HEK293 (cell line): ENCODE data around the gene RMND5B.

Experiments
- HOXA7 ChIP-seq: sonication (generic); formaldehyde crosslinking; IDR thresholded peaks from 2 replicates; pipeline ENCODE4 v1.8.1; 2022; ENCODE audit warnings: missing genetic modification reagents, borderline replicate concordance
- KLF10 ChIP-seq: fragments of 450-650 bp; IDR thresholded peaks from 2 replicates; pipeline ENCODE4 v1.5.1; 2018; ENCODE audit warnings: missing biosample characterization, mild to moderate bottlenecking, missing genetic modification characterization
- MZF1 ChIP-seq: fragments of 450-650 bp; formaldehyde crosslinking; IDR thresholded peaks from 2 replicates; pipeline ENCODE4 v1.5.1; 2017; ENCODE audit warnings: missing biosample characterization, missing genetic modification characterization, borderline replicate concordance
- SCRT2 ChIP-seq: fragments of 450-650 bp; formaldehyde crosslinking; IDR thresholded peaks from 2 replicates; pipeline ENCODE4 v1.5.1; 2016; ENCODE audit warnings: missing biosample characterization, missing genetic modification characterization
- SETDB1 ChIP-seq: IDR thresholded peaks from one replicate; pipeline ENCODE4 v1.6.1; 2017; ENCODE audit warnings: mild to moderate bottlenecking, low read length, moderate library complexity, mixed read lengths; ENCODE audit not compliant: insufficient read length
- ZEB2 ChIP-seq: fragments of 450-650 bp; formaldehyde crosslinking; IDR thresholded peaks from 2 replicates; pipeline ENCODE4 v1.5.1; 2016; ENCODE audit warnings: missing biosample characterization, missing genetic modification characterization
- ZFP41 ChIP-seq: fragments of 450-650 bp; formaldehyde crosslinking; IDR thresholded peaks from 2 replicates; pipeline ENCODE4 v1.5.1; 2016; ENCODE audit warnings: missing biosample characterization, missing genetic modification characterization, borderline replicate concordance
- ZNF114 ChIP-seq: fragments of 450-650 bp; formaldehyde crosslinking; IDR thresholded peaks from 2 replicates; pipeline ENCODE4 v1.5.0; 2017; ENCODE audit warnings: missing biosample characterization, missing genetic modification characterization
- ZNF121 ChIP-seq: fragments of 450-650 bp; formaldehyde crosslinking; IDR thresholded peaks from 2 replicates; pipeline ENCODE4 v1.5.1; 2016; ENCODE audit warnings: missing biosample characterization, missing genetic modification characterization
- ZNF132 ChIP-seq: fragments of 450-650 bp; formaldehyde crosslinking; IDR thresholded peaks from 2 replicates; pipeline ENCODE4 v1.5.1; 2017; ENCODE audit warnings: missing biosample characterization, missing genetic modification characterization, borderline replicate concordance
- ZNF133 ChIP-seq: fragments of 450-650 bp; formaldehyde crosslinking; IDR thresholded peaks from 2 replicates; pipeline ENCODE4 v1.5.1; 2016; ENCODE audit warnings: missing biosample characterization, missing genetic modification characterization
- ZNF155 ChIP-seq: fragments of 450-650 bp; formaldehyde crosslinking; IDR thresholded peaks from 2 replicates; pipeline ENCODE4 v1.5.1; 2016; ENCODE audit warnings: missing biosample characterization, missing genetic modification characterization
- ZNF19 ChIP-seq: fragments of 450-650 bp; formaldehyde crosslinking; IDR thresholded peaks from 2 replicates; pipeline ENCODE4; 2016; ENCODE audit warnings: missing biosample characterization, missing genetic modification characterization, low read depth
- ZNF214 ChIP-seq: fragments of 450-650 bp; formaldehyde crosslinking; IDR thresholded peaks from 2 replicates; pipeline ENCODE4 v1.5.1; 2017; ENCODE audit warnings: missing biosample characterization, mild to moderate bottlenecking, missing genetic modification characterization, borderline replicate concordance
- ZNF324 ChIP-seq: fragments of 450-650 bp; formaldehyde crosslinking; IDR thresholded peaks from 2 replicates; pipeline ENCODE4 v1.5.1; 2016; ENCODE audit warnings: missing biosample characterization, missing genetic modification characterization
- ZNF341 ChIP-seq: fragments of 450-650 bp; formaldehyde crosslinking; IDR thresholded peaks from 2 replicates; pipeline ENCODE4; 2016; ENCODE audit warnings: low read depth, missing biosample characterization, missing genetic modification characterization
- ZNF391 ChIP-seq: fragments of 450-650 bp; formaldehyde crosslinking; IDR thresholded peaks from 2 replicates; pipeline ENCODE4 v1.5.1; 2016; ENCODE audit warnings: low read depth, missing biosample characterization, missing genetic modification characterization, borderline replicate concordance
- ZNF426 ChIP-seq: fragments of 450-650 bp; formaldehyde crosslinking; IDR thresholded peaks from 2 replicates; pipeline ENCODE4 v1.5.1; 2017; ENCODE audit warnings: missing biosample characterization, missing genetic modification characterization, mild to moderate bottlenecking, inconsistent platforms, moderate library complexity
- ZNF473 ChIP-seq: fragments of 450-650 bp; formaldehyde crosslinking; IDR thresholded peaks from 2 replicates; pipeline ENCODE4 v1.5.1; 2017; ENCODE audit warnings: missing biosample characterization, missing genetic modification characterization
- ZNF48 ChIP-seq: fragments of 450-650 bp; formaldehyde crosslinking; IDR thresholded peaks from 2 replicates; pipeline ENCODE4 v1.5.1; 2016; ENCODE audit warnings: missing biosample characterization, missing genetic modification characterization
- ZNF529 ChIP-seq: fragments of 450-650 bp; formaldehyde crosslinking; IDR thresholded peaks from 2 replicates; pipeline ENCODE4 v1.5.1; 2017; ENCODE audit warnings: missing genetic modification characterization, missing biosample characterization; ENCODE audit not compliant: insufficient replicate concordance
- ZNF548 ChIP-seq: fragments of 450-650 bp; formaldehyde crosslinking; IDR thresholded peaks from 2 replicates; pipeline ENCODE4 v1.5.1; 2016; ENCODE audit warnings: missing biosample characterization, missing genetic modification characterization
- ZNF626 ChIP-seq: fragments of 450-650 bp; sonication (Bioruptor Pico); formaldehyde crosslinking; IDR thresholded peaks from 2 replicates; pipeline ENCODE4 v1.5.1; 2018; ENCODE audit warnings: missing biosample characterization, missing genetic modification characterization, inconsistent platforms
- ZNF701 ChIP-seq: fragments of 450-650 bp; formaldehyde crosslinking; IDR thresholded peaks from 2 replicates; pipeline ENCODE4 v1.5.1; 2016; ENCODE audit warnings: missing biosample characterization, missing genetic modification characterization
- ZNF792 ChIP-seq: fragments of 450-650 bp; formaldehyde crosslinking; IDR thresholded peaks from 2 replicates; pipeline ENCODE4 v1.5.1; 2016; ENCODE audit warnings: missing biosample characterization, missing genetic modification characterization
- ZXDB ChIP-seq: fragments of 450-650 bp; formaldehyde crosslinking; IDR thresholded peaks from 2 replicates; pipeline ENCODE4 v1.5.1; 2016; ENCODE audit warnings: missing biosample characterization, missing genetic modification characterization
- TF ChIP-seq, protein P1 (sequence below): fragments of 450-650 bp; formaldehyde crosslinking; IDR thresholded peaks from 2 replicates; pipeline ENCODE4 v1.5.1; 2016; ENCODE audit warnings: missing biosample characterization, missing genetic modification characterization, borderline replicate concordance
- TF ChIP-seq, protein P2 (sequence below): fragments of 450-650 bp; formaldehyde crosslinking; IDR thresholded peaks from 2 replicates; pipeline ENCODE4 v1.5.1; 2016; ENCODE audit warnings: missing biosample characterization, missing genetic modification characterization
- TF ChIP-seq, protein P3 (sequence below): fragments of 450-650 bp; formaldehyde crosslinking; IDR thresholded peaks from 2 replicates; pipeline ENCODE4 v1.5.1; 2016; ENCODE audit warnings: missing biosample characterization, missing genetic modification characterization
- TF ChIP-seq, protein P4 (sequence below): fragments of 450-650 bp; formaldehyde crosslinking; IDR thresholded peaks from 2 replicates; pipeline ENCODE4 v1.5.1; 2016; ENCODE audit warnings: missing biosample characterization, missing genetic modification characterization
- TF ChIP-seq, protein P5 (sequence below): fragments of 450-650 bp; formaldehyde crosslinking; IDR thresholded peaks from 2 replicates; pipeline ENCODE4 v1.5.1; 2016; ENCODE audit warnings: missing biosample characterization, missing genetic modification characterization

Gene RMND5B

DNA sequence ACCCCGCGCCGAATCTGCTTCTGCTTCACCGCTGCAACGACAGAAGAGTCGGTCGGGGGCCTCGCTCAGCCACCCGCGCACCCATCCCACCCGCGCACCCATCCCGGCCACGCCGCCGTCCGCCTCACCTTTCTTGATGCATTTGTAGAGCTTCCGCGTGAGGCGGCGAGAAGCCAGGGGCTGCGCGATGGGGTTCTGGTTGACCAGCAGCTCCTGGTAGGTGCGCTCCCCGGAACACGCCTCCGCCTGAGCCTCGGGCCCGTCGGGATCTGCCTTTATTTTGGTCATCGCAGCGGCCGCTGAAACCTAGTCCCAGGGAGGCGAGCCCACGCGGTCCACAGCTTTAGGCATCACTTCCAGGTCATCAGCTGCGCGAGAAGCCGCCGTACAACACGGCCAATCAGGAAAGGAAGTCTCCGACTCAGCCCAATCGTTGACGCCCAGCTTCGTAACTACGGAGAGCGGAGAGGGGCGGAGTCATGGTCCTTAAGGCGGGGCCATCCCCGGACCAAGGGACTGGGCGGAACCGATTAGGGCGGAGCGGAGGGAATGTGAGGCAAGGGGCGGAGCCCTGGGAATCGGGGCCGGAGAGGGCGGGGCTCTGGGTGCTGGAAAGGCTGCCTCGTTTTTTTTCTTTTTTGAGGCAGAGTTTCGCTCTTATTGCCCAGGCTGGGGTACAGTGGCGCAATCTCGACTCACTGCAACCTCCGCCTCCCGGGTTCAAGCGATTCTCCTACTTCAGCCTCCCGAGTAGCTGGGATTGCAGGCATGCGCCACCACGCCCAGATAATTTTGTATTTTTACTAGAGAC, 22.9 kb downstream of the RMND5B start, which contains the start of gene NHP2 (continued):
- TF ChIP-seq ZNF19 (tag by site-specific recombination) (no peak), KLF10 (peak; percentile 70), ZNF548 (tag by site-specific recombination) (no peak), ZNF214 (tag by site-specific recombination) (no peak), ZNF701 (tag by site-specific recombination) (no peak), ZNF121 (tag by site-specific recombination) (no peak), ZNF529 (tag by site-specific recombination) (no peak), ZNF391 (tag by site-specific recombination) (peak; percentile 34; the same call in 1 of the 2 replicates), ZNF473 (no peak), ZNF133 (tag by site-specific recombination) (no peak), MZF1 (tag by site-specific recombination) (no peak), ZNF114 (no peak), ZNF155 (tag by site-specific recombination) (no peak), ZNF626 (tag by site-specific recombination) (no peak), ZNF426 (tag by site-specific recombination) (no peak), SETDB1 (no peak), ZNF48 (tag by site-specific recombination) (no peak), ZFP41 (no peak), ZEB2 (tag by site-specific recombination) (peak; percentile 57; the same call in 1 of the 2 replicates), ZNF792 (no peak), ZNF324 (no peak), SCRT2 (tag by site-specific recombination) (no peak), HOXA7 (CRISPR knock-in tag) (no peak), ZNF132 (tag by site-specific recombination) (no peak), ZNF341 (tag by site-specific recombination) (no peak), ZXDB (peak; percentile 71)
- TF ChIP-seq, protein P1, sequence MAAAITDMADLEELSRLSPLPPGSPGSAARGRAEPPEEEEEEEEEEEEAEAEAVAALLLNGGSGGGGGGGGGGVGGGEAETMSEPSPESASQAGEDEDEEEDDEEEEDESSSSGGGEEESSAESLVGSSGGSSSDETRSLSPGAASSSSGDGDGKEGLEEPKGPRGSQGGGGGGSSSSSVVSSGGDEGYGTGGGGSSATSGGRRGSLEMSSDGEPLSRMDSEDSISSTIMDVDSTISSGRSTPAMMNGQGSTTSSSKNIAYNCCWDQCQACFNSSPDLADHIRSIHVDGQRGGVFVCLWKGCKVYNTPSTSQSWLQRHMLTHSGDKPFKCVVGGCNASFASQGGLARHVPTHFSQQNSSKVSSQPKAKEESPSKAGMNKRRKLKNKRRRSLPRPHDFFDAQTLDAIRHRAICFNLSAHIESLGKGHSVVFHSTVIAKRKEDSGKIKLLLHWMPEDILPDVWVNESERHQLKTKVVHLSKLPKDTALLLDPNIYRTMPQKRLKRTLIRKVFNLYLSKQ (tag by site-specific recombination): no peak
- TF ChIP-seq, protein P2, sequence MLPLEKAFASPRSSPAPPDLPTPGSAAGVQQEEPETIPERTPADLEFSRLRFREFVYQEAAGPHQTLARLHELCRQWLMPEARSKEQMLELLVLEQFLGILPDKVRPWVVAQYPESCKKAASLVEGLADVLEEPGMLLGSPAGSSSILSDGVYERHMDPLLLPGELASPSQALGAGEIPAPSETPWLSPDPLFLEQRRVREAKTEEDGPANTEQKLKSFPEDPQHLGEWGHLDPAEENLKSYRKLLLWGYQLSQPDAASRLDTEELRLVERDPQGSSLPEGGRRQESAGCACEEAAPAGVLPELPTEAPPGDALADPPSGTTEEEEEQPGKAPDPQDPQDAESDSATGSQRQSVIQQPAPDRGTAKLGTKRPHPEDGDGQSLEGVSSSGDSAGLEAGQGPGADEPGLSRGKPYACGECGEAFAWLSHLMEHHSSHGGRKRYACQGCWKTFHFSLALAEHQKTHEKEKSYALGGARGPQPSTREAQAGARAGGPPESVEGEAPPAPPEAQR (tag by site-specific recombination): no peak
- TF ChIP-seq, protein P3, sequence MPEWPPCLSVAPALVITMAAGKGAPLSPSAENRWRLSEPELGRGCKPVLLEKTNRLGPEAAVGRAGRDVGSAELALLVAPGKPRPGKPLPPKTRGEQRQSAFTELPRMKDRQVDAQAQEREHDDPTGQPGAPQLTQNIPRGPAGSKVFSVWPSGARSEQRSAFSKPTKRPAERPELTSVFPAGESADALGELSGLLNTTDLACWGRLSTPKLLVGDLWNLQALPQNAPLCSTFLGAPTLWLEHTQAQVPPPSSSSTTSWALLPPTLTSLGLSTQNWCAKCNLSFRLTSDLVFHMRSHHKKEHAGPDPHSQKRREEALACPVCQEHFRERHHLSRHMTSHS (tag by site-specific recombination): no peak
- TF ChIP-seq, protein P4, sequence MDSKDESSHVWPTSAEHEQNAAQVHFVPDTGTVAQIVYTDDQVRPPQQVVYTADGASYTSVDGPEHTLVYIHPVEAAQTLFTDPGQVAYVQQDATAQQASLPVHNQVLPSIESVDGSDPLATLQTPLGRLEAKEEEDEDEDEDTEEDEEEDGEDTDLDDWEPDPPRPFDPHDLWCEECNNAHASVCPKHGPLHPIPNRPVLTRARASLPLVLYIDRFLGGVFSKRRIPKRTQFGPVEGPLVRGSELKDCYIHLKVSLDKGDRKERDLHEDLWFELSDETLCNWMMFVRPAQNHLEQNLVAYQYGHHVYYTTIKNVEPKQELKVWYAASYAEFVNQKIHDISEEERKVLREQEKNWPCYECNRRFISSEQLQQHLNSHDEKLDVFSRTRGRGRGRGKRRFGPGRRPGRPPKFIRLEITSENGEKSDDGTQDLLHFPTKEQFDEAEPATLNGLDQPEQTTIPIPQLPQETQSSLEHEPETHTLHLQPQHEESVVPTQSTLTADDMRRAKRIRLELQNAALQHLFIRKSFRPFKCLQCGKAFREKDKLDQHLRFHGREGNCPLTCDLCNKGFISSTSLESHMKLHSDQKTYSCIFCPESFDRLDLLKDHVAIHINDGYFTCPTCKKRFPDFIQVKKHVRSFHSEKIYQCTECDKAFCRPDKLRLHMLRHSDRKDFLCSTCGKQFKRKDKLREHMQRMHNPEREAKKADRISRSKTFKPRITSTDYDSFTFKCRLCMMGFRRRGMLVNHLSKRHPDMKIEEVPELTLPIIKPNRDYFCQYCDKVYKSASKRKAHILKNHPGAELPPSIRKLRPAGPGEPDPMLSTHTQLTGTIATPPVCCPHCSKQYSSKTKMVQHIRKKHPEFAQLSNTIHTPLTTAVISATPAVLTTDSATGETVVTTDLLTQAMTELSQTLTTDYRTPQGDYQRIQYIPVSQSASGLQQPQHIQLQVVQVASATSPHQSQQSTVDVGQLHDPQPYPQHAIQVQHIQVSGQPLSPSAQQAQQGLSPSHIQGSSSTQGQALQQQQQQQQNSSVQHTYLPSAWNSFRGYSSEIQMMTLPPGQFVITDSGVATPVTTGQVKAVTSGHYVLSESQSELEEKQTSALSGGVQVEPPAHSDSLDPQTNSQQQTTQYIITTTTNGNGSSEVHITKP: peak; percentile 70
- TF ChIP-seq, protein P5, sequence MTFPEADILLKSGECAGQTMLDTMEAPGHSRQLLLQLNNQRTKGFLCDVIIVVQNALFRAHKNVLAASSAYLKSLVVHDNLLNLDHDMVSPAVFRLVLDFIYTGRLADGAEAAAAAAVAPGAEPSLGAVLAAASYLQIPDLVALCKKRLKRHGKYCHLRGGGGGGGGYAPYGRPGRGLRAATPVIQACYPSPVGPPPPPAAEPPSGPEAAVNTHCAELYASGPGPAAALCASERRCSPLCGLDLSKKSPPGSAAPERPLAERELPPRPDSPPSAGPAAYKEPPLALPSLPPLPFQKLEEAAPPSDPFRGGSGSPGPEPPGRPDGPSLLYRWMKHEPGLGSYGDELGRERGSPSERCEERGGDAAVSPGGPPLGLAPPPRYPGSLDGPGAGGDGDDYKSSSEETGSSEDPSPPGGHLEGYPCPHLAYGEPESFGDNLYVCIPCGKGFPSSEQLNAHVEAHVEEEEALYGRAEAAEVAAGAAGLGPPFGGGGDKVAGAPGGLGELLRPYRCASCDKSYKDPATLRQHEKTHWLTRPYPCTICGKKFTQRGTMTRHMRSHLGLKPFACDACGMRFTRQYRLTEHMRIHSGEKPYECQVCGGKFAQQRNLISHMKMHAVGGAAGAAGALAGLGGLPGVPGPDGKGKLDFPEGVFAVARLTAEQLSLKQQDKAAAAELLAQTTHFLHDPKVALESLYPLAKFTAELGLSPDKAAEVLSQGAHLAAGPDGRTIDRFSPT (tag by site-specific recombination): no peak
